HG03571 (cell line): ENCODE measurements around the gene CCDC92B.
"Not testable (repeated sequence)": the region's sequence is repeated elsewhere in the genome, so short reads cannot be mapped to it uniquely, and the experiment has no call there.

Source experiments
- ATAC-seq: cut with Tn5 transposase; IDR thresholded peaks from one replicate; pipeline ENCODE4 v1.9.1; 2021; ENCODE audit not compliant: unreplicated experiment

The CCDC92B gene

DNA sequence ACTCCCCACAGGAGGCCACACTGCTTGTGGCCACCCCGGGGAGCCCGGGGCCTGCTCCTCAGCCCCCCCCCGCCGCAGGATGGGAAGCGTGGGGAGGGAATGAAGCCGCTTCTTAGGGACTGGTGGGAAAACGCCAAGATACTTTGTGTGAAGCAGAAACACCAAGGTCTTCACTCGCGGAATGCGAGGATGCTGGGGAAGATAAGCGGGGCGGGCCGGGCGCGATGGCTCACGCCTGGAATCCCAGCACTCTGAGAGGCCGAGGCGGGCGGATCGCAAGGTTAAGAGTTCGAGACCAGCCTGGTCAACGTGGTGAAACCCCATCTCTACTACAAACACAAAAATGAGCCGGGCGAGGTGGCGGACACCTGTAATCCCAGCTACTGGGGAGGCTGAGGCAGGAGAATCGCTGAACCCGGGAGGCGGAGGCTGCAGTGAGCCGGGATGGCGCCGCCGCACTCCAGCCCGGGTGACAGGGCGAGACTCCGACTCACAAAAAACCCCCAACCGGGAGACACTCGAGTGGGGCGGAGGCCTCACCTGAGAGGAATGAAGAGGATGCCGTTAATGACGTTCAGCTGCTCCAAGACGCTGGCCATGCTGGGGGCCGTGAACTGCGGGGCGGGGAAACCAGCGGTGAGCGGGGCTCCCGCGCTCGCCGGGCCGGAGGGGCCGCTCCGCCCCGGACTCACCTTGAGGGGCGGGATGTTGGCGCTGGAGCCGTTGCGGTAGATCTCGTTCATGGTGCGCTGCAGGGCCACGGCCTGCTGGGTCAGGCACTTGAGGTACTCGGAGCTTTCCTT, 58.2 kb downstream of the CCDC92B start:
- ATAC-seq = no peak

DNA sequence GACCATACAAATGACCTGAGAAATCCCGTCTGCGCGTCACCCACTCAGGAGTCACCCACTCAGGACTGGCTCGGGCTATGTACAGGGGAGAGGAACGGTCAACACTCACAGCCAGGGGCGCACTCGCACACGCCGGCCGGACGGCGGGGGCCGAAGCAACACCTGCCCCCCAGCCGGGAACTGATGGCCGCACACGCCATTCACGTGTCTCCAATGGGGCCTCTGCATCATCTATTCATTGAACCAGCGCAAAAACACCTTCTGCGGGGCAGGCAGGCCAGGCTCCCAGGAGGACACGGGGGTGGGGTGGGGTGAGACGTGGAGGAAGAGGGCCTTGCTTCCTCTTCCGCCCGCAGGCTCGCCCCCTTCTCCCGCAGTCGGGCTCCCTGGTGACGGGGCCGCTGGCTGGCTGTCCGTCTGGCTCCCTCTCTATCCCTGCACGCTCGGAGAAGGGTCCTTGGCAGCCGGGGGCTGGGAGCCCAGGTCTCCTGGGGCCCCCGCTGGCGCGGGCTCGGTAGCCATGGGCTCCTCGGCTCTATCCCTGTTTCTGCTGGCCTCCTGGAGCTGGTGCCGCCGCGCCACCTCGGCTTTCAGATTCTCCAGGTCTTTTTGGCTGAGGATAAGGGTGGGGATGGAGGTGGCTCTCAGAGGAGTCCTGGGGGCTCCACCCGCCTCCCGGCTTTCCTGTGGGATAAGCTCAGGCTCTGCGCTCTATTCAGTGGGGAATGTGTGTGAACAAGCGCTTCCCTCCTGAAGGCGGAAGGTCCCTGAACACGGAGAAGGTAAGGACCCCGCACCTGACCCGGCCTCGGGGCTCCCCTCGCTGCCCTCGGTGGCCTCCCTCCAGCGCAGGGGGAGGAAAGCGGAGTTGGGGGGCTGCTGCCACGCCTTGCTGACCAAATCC, 59.0 kb downstream of the CCDC92B start:
- ATAC-seq = no peak

DNA sequence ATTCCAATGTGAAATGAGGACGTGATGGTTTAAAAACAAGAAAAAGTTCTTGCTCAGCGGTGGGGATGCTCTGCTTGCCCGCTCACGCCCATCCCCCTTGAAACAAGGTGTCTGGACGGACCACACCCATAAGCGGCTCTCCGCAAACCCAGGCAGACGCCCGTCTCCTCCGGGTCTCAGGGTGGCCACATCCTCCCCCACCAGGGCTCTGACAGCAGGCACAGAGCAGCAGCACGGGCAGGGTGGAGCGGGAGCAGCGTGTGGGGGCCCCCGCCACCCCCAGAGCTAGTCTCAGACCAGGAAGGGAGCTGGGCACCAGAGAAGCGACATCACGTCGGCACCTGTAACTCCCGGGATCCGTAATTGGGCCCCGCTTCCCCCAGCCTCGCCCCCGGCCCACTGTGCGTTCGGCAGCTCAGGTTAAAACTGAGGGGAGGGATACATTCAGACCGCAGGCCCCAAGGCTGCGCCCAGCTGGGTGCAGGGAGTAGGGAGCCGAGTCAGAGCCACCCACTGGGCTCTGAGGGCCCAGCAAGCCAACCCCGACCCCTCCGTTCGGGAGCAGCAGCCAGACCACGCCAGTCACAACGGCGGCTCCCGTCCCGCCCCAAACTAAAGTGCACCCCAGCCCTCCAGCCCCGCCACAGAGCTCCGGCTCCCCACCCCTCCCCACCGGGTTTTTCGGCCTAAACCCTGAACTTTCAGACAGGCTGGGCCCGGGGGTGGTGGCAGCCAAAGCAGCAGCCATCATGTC, 59.9 kb downstream of the CCDC92B start:
- no peak for ATAC-seq

DNA sequence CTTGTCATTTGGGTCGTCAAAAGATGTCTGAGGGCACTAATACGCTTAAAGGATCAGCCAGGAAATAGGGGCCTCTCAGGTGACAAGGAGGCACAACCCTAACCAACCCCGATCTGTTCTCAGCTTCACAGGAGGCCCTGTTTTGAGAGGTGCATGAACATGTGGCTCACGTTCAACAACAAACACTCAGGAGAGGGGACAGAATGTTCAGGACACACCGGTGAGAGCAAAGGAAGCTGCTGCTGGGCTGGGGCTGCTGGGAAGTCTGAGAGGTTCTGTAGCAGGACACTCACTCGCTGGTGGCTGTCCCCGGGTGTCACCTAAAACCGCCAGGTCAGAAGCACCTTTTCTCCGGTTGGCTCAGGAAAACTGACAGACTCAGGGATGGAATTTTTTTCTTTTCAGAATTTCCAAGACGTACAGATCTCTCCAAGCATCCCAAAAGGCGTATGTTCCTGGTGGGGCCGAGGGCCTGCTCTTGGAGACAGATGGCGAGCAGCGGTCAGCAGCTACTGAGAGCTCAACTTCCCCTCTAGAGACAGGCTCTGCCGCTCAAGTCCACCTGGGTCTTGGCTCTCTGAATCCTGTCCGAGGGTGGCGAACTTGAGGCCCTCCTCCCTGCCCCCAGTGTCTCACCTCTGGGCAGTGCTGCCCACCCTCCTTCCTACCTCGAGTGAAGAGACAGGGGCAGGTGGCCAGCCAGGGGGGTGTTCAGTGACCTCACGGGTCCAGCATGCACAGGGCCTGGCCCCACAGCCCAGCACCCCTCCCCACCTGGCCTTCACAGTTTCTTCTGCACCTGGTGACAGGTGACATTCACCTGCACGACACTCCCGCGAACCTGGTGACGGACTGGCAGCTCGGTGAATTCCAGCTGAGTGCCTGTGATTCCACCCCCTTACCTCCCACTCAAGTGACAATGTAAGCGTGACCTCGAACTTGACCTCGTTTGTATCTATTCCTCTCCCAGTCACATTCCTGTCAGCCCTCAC, 60.8 kb downstream of the CCDC92B start:
- ATAC-seq = no peak

DNA sequence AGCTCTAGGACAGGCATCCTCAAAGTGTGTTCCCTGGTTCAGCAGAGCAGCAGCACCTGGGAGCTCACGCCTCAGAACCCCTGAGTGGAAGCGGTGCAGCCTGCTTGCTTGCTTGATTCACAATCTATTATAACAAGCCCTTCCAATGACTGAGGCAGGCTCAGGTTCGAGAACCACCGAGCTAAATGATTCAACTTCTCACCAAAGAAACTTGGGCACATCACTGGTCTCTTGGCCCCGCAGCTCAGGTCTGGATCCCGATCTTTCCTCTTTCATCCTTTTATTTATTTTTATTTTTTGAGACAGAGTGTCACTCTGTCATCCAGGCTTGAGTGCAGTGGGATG, 62.4 kb downstream of the CCDC92B start:
- ATAC-seq = no peak

DNA sequence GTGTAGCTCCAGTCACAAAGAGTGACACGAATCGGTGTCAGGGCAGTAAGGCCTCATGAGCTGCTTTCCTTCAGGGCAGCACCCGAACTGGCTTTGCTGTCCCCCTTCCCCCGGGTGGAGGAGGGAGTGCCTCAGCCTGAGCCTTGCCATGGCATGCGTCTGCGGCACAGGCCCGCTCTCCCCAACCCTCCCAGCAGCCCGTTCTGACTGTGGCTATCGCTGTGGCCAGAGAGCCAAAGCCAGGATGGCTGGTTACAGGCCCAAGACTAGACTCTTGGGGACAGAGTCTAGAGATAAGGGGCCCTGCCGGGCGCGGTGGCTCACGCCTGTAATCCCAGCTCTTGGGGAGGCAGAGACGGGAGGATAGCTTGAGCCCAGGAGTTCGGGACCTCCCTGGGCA, 63.8 kb downstream of the CCDC92B start:
- no peak for ATAC-seq

DNA sequence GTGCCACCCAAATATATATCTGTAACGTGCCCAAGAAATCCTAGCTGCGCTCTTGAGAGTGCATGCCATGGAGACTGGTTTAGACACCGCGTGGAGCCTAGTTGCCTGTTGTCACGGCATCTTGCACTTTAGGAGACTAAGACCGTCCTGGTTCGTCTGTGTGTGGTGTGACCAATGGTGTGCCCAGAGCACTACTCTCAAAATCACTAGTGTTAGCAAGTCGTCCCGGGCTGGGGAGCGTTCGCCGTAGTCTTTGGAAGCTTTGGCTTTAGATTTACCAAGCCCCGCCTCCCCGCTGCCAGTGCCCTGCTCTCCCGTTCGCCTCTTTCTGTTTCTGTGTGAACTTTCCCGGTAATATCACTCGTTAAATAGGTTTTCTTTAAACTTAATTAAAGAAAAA, 64.9 kb downstream of the CCDC92B start:
- no peak for ATAC-seq

DNA sequence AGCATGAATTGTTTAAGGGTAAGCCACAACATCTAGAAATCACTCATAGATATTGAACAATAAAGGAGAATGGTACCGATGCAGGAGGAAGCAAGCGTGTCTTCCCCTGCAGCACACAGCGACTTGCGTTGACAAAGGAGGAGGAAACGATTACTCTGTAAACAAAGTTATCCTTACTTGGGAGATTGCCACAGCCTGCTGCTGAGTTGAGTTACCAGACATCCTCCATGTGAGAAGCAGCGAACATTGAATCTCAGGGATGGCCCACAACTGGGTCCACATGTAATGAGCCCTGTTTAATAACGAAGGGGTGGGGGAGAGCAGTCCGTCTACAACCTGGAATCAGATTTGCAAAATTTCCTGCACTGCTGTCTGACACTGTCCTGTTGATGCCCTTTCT, 65.5 kb downstream of the CCDC92B start:
- ATAC-seq = no peak

DNA sequence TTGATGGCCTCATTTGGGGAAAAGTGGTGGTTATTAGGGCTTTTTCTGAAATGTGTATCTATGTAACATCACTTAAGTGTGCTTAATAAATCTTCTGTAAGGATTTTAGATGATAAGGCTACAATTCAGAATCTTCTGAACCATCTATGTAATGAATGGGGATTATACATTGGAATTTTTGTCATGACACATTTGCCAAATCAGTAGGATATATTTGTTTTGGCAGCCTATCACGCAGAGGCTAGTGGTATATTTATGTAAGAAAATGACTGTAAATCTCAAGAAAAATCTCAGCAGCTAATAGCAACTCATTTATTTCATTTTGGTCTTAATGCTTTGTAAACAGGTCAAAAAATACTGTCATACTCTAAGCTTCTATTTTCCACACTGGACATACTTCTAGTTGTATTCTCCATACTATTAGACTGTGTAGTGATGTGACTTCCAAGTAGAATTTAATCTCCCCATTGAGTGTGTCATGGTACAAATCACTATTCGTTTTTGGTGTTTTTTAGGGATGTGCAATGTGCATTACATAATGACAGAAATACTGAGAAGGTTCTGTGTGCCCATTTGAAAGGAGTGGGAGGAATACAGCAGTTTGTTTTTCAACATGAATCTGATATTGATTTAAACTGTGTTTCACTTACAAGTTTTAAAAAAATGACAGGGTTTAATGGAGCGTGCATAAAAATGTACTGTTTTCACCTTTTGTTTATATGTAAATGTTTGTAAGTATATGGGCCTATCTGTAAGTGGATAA, 67.1 kb downstream of the CCDC92B start:
- no peak for ATAC-seq

DNA sequence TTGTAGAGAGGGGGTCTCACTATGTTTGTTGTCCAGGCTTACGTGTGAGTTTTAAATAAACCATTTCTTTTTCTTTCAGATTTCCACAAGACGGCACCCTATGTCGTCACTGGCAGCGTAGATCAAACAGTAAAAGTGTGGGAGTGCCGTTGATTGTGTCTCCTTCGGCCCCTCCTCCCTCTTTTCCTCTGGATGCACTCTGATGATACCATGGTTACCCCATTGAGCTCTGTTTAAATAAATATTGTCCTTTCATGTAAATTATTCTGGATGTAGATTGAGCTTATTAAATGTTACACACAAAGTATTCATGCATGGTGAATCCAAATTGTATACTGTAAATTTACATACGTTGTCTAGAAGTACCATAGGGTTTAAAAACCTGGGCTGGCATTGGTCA, 67.8 kb downstream of the CCDC92B start:
- no peak for ATAC-seq

DNA sequence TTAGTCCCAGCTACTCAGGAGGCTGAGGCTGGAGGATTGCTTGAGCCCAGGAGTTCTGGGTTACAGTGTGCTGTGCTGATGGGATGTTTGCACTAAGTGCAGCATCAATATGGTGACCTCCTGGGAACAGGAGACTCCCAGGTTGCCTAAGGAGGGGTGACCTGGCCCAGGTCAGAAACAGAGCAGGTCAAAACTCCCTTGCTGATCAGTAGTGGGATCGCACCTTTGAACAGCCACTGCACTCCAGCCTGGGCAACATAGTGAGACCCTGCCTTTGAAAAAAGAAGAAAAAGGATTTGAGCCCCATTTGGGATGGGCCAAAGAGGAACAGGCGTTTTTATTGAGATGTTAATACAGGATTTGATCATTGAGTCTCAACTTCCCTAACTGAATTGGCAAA, 68.5 kb downstream of the CCDC92B start:
- no peak for ATAC-seq

DNA sequence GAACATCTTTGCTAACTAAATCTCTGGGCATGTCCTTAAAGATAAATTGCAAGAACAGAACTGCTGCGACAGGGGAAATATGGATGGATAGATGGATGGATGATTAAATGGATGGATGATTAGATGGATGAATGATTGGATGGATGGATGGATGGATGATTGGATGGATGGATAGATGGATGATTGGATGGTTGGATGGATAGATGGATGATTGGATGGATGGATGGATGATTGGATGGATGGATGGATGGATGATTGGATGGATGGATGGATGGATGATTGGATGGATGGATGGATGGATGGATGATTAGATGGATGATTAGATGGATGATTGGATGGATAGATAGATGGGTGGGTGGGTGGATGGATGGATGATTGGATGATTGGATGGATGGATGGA, 70.2 kb downstream of the CCDC92B start:
- not testable (repeated sequence) for ATAC-seq
